VCaP (cell line): ENCODE results near the gene APBA1.

ENCODE experiments used
- H3K27ac ChIP-seq: fragments of 450-650 bp; 2 replicates; pipeline ENCODE4 v1.5.1; 2017
- CTCF ChIP-seq: fragments of 450-650 bp; conservative IDR thresholded peaks from 2 replicates; pipeline ENCODE4 v1.5.1; 2017; ENCODE audit warnings: mild to moderate bottlenecking, moderate library complexity

APBA1 gene

GRCh38 chr9:69584759-69585158, 87.4 kb downstream of the APBA1 start:
- H3K27ac ChIP-seq, result no peak overlapping the region
- no peak for TF ChIP-seq CTCF

- H3K27ac ChIP-seq, result no peak overlapping the region
- no peak for TF ChIP-seq CTCF
Measured at GRCh38 chr9:69583645-69584234, 88.4 kb downstream of the APBA1 start.

GRCh38 chr9:69582544-69583297, 89.5 kb downstream of the APBA1 start:
- H3K27ac ChIP-seq, result no peak overlapping the region
- no peak for TF ChIP-seq CTCF

GRCh38 chr9:69582018-69582417, 90.2 kb downstream of the APBA1 start:
- no peak for TF ChIP-seq CTCF
- no peak overlapping the region for H3K27ac ChIP-seq

- TF ChIP-seq CTCF, result no peak
- H3K27ac ChIP-seq, result no peak overlapping the region
Measured at GRCh38 chr9:69580582-69581214, 91.5 kb downstream of the APBA1 start.

- no peak for TF ChIP-seq CTCF
- no peak overlapping the region for H3K27ac ChIP-seq
Measured at GRCh38 chr9:69579760-69580581, 92.2 kb downstream of the APBA1 start.
